Upper lobe of left lung (tissue), 4 donors: ENCODE data around the gene NKX2-3.

Experiments
- CTCF ChIP-seq, 6 experiments: fragments of 450-650 bp in 4 of 6; fragments of 200-600 bp in 2 of 6; sonication (generic) in 2 of 6; IDR thresholded peaks; one replicate each; pipeline ENCODE4 v1.5.1; 2016 to 2019; ENCODE audit warnings: antibody characterized with exemption in 6 of 6
- POLR2A ChIP-seq, 4 donors: fragments of 450-650 bp; IDR thresholded peaks; one replicate each; pipeline ENCODE4 v1.5.1; 2016 to 2017; ENCODE audit warnings: antibody characterized with exemption in 4 of 4, mild to moderate bottlenecking in 2 of 4
- POLR2AphosphoS5 ChIP-seq, 2 donors: sonication (generic); formaldehyde crosslinking; IDR thresholded peaks; one replicate each; pipeline ENCODE4 v1.5.1; 2017; ENCODE audit warnings: antibody characterized with exemption in 2 of 2

GRCh38 chr10:99524050-99524666, 8.6 kb upstream of the NKX2-3 start:
- no peak for TF ChIP-seq CTCF (IDR thresholded peaks at IDR 0.05)
- no peak for TF ChIP-seq POLR2A (IDR thresholded peaks at IDR 0.05)
- no peak for TF ChIP-seq POLR2AphosphoS5 (IDR thresholded peaks at IDR 0.05)
